B cell (primary cell): Measurements from ENCODE around the gene MTHFR. TPM values are rescaled to one million over a fixed set of nuclear protein-coding genes. Genes with fewer than 3 reads are reported as not detected.

ENCODE experiments used
- ATAC-seq: fragments of 200-7000 bp; cut with Tn5 transposase; one replicate; pipeline ENCODE4 v1.10.0; 2021; ENCODE audit warnings: low read depth, mild to moderate bottlenecking, moderate number of reproducible peaks, moderate library complexity
- CTCF ChIA-PET: fragments of 350-600 bp; sonication (Branson Sonifier 250); formaldehyde crosslinking; loops from one replicate; lab custom pipeline; 2021; ENCODE audit warnings: antibody characterized with exemption, inconsistent platforms; lab: Charles Lee
- POLR2A ChIA-PET: fragments of 350-600 bp; sonication (Branson Sonifier 250); formaldehyde crosslinking; loops from one replicate; lab custom pipeline; 2021; ENCODE audit warnings: antibody characterized with exemption; lab: Charles Lee
- DNase-seq: peaks from one replicate; pipeline ENCODE4 v3.0.0; 2013
- H2AFZ ChIP-seq: 2 replicates; pipeline ENCODE4 v1.6.1; 2012; ENCODE audit warnings: mild to moderate bottlenecking, low read depth, low read length; ENCODE audit not compliant: insufficient read depth, poor library complexity, severe bottlenecking
- H3K27ac ChIP-seq, 2 donors: 1 replicate in 1 of 2; 2 replicates in 1 of 2; pipeline ENCODE4 v1.5.1; 2012 to 2013; ENCODE audit warnings: low read length in 2 of 2, mild to moderate bottlenecking in 2 of 2, moderate library complexity in 1 of 2
- H3K27me3 ChIP-seq, 4 experiments: fragments of 200-600 bp in 1 of 4; sonication (generic) in 1 of 4; replicated peaks in 1 of 4; 1 replicate in 2 of 4; 2 replicates in 2 of 4; pipeline versions ENCODE4 v1.6.1 to v1.7.0; 2013 to 2016; ENCODE audit warnings: low read length in 3 of 4, mild to moderate bottlenecking in 2 of 4, mixed read lengths in 1 of 4, moderate library complexity in 1 of 4; ENCODE audit not compliant: insufficient read depth in 4 of 4, control insufficient read depth in 3 of 4; ENCODE audit errors: control extremely low read depth in 1 of 4
- H3K36me3 ChIP-seq, 2 experiments: replicated peaks in 1 of 2; 1 replicate in 1 of 2; 2 replicates in 1 of 2; pipeline versions ENCODE4 v1.6.1 to v1.7.1; 2013; ENCODE audit warnings: low read length in 1 of 2; ENCODE audit not compliant: insufficient read depth in 2 of 2, control insufficient read depth in 1 of 2; ENCODE audit errors: control extremely low read depth in 1 of 2, extremely low read depth in 1 of 2
- H3K4me1 ChIP-seq, 2 donors: fragments of 200-600 bp in 1 of 2; sonication (generic) in 1 of 2; 1 replicate in 1 of 2; 2 replicates in 1 of 2; pipeline versions ENCODE4 v1.5.1 to v1.6.1; 2013 to 2017; ENCODE audit warnings: low read length in 2 of 2; ENCODE audit not compliant: control insufficient read depth in 2 of 2, insufficient read depth in 2 of 2
- H3K4me2 ChIP-seq: replicated peaks from 2 replicates; pipeline ENCODE3; 2012; ENCODE audit warnings: mild to moderate bottlenecking, low read depth, low read length; ENCODE audit not compliant: poor library complexity, severe bottlenecking
- H3K4me3 ChIP-seq, 5 experiments: fragments of 200-600 bp in 1 of 5; sonication (generic) in 1 of 5; 1 replicate in 3 of 5; 2 replicates in 2 of 5; pipeline versions ENCODE4 v1.5.1 to v1.7.0; 2011 to 2016; ENCODE audit warnings: low read length in 4 of 5, mild to moderate bottlenecking in 4 of 5, low read depth in 2 of 5, control low read depth in 1 of 5, moderate library complexity in 1 of 5; ENCODE audit not compliant: insufficient read depth in 1 of 5; ENCODE audit errors: control extremely low read depth in 1 of 5, extremely low read depth in 1 of 5
- H3K79me2 ChIP-seq: fragments of 200-600 bp; sonication (generic); one replicate; pipeline ENCODE4 v1.6.0; 2016; ENCODE audit warnings: low read length; ENCODE audit not compliant: control insufficient read depth, insufficient read depth
- H3K9ac ChIP-seq: fragments of 200-600 bp; sonication (generic); 2 replicates; pipeline ENCODE4 v1.6.1; 2017; ENCODE audit warnings: mild to moderate bottlenecking, low read length, moderate library complexity
- H3K9me3 ChIP-seq, 3 donors: one replicate each; pipeline versions ENCODE4 v1.6.1 to v1.7.1; 2013; ENCODE audit warnings: low read length in 2 of 3; ENCODE audit not compliant: control insufficient read depth in 2 of 3, insufficient read depth in 1 of 3; ENCODE audit errors: control extremely low read depth in 1 of 3
- H4K20me1 ChIP-seq: 2 replicates; pipeline ENCODE4 v1.6.0; 2012; ENCODE audit warnings: mild to moderate bottlenecking, low read length; ENCODE audit not compliant: insufficient read depth, control insufficient read depth, poor library complexity, severe bottlenecking
- H3K27ac Mint-ChIP-seq: one replicate; pipeline ENCODE4 v1.8.0; 2021; ENCODE audit warnings: mixed read lengths
- H3K27me3 Mint-ChIP-seq: one replicate; pipeline ENCODE4 v1.8.0; 2021; ENCODE audit warnings: mixed read lengths
- H3K4me1 Mint-ChIP-seq: one replicate; pipeline ENCODE4 v1.8.0; 2021; ENCODE audit warnings: mixed read lengths
- H3K4me3 Mint-ChIP-seq: one replicate; pipeline ENCODE4 v1.8.0; 2021; ENCODE audit warnings: mixed read lengths
- H3K9me3 Mint-ChIP-seq: one replicate; pipeline ENCODE4 v1.8.0; 2022; ENCODE audit warnings: mixed read lengths; ENCODE audit not compliant: insufficient read depth
- CTCF ChIP-seq: fragments of 200-600 bp; IDR thresholded peaks from one replicate; pipeline ENCODE4 v1.8.0; 2022; ENCODE audit warnings: antibody characterized with exemption, mild to moderate bottlenecking
- EZH2 ChIP-seq: IDR thresholded peaks from 2 replicates; pipeline ENCODE4 v1.6.1; 2012; ENCODE audit warnings: borderline replicate concordance, low read depth, mild to moderate bottlenecking, moderate library complexity, low read length; ENCODE audit not compliant: insufficient read depth, poor library complexity, severe bottlenecking
- WGBS: methylation state at CpG from one replicate; pipeline ENCODE4 v1.1.5; 2013; ENCODE audit warnings: missing lambda C conversion rate; ENCODE audit not compliant: insufficient coverage; 5-methylcytosine and 5-hydroxymethylcytosine counted together
- intact Hi-C: fragments of 100-400 bp; cut with micrococcal nuclease; formaldehyde crosslinking; loops from one replicate; pipeline ENCODE4 v1.10.0; 2022
- polyA plus RNA-seq: library from polyadenylated mRNA; depleted of rRNA; stranded (reverse); fragments of >200 nt; gene quantifications from 2 replicates; pipeline ENCODE4 v1.2.3, GENCODE V29; 2012
- total RNA-seq, 2 donors: library from RNA; stranded (reverse); fragments of 120-200 nt in 1 of 2; gene quantifications; 1 replicate in 1 of 2; 2 replicates in 1 of 2; pipeline versions ENCODE4 v1.2.3 to v1.2.4, GENCODE V29; 2013 to 2022

The MTHFR gene
- total and polyA plus RNA-seq, 2 donors (not counting 1 experiment from before 2014, with no cell fraction given): 35.8 to 114 TPM

GRCh38 chr1:11822091-11822490, 16.3 kb upstream of the MTHFR start:
- POLR2A ChIA-PET: no interaction called here
- H3K9ac ChIP-seq: no peak overlapping the region
- no peaks in the 10 kb centered on the region for H3K9me3 ChIP-seq
- H3K9me3 Mint-ChIP-seq: no peaks in the 10 kb centered on the region
- H3K27ac ChIP-seq: peak overlapping the region in 1 of 2 donors; percentile 13
- no peaks in the 10 kb centered on the region for H3K27me3 ChIP-seq
- peaks cover 33 to 80% of the 10 kb centered on the region in 2 experiments for H3K36me3 ChIP-seq
- no peaks in the 10 kb centered on the region for H4K20me1 ChIP-seq
- no peak overlapping the region for H2AFZ ChIP-seq
- no peak overlapping the region for H3K4me3 ChIP-seq
- H3K27ac Mint-ChIP-seq: no peak overlapping the region
- CTCF ChIA-PET: interaction anchor here (1.4 kb wide), 1 partner anchor 17 kb away, joined by 3 read pairs; no protein-coding TSS in a partner anchor
- peaks cover 4% of the 10 kb centered on the region for H3K4me1 Mint-ChIP-seq
- intact Hi-C loops: no loop called here
- H3K4me2 ChIP-seq: no peak overlapping the region
- TF ChIP-seq CTCF: no peak
- no peak for TF ChIP-seq EZH2
- no peaks in the 10 kb centered on the region for H3K4me1 ChIP-seq
- H3K79me2 ChIP-seq: peaks cover 26% of the 10 kb centered on the region
- WGBS: 100% methylated on average over 2 of the region's 3 CpGs
- no peak for DNase-seq
- no peaks in the 10 kb centered on the region for H3K27me3 Mint-ChIP-seq
- H3K4me3 Mint-ChIP-seq: no peak overlapping the region
- ATAC-seq: no peak

- intact Hi-C loops: no loop called here
- Histone ChIP-seq H3K79me2 (peaks cover 55% of the 10 kb centered on the region), H3K27ac (peak overlapping the region in 1 of 2 donors; percentile 20), H3K9me3 (no peaks in the 10 kb centered on the region), H2AFZ (no peak overlapping the region), H3K4me2 (no peak overlapping the region), H3K36me3 (peaks cover 17 to 58% of the 10 kb centered on the region in 2 experiments), H3K9ac (no peak overlapping the region), H3K4me3 (no peak overlapping the region), H3K4me1 (peaks cover 35% of the 10 kb centered on the region in 2 donors), H3K27me3 (no peaks in the 10 kb centered on the region), H4K20me1 (no peaks in the 10 kb centered on the region)
- Mint-ChIP-seq H3K9me3 (no peaks in the 10 kb centered on the region), H3K27ac (peak overlapping the region; percentile 39), H3K4me1 (peaks cover 40% of the 10 kb centered on the region), H3K27me3 (no peaks in the 10 kb centered on the region), H3K4me3 (no peak overlapping the region)
- no peak for DNase-seq
- no peak for TF ChIP-seq CTCF
- TF ChIP-seq EZH2: no peak
- CTCF ChIA-PET: interaction anchor here (1.0 to 1.1 kb wide), 2 partner anchors 15 to 79 kb away, joined by 3 read pairs; no protein-coding TSS in a partner anchor
- no peak for ATAC-seq
- POLR2A ChIA-PET: no interaction called here
- WGBS: 93% methylated on average over 12 of the region's 12 CpGs
These were observed 11.4 kb upstream of the MTHFR start for GRCh38 chr1:11817192-11817591.
